Activated CD4-positive, CD25-positive, alpha-beta regulatory T cell treated with anti-CD3 and anti-CD28 coated beads, Interleukin-2, amount 50 U/mL, for 24 hours (primary cell): ENCODE data around the gene ABCC11.
A peak's percentile ranks its signal among the peaks of the same experiment; 100 is the strongest.
"Not testable (repeated sequence)": the region's sequence is repeated elsewhere in the genome, so short reads cannot be mapped to it uniquely, and the experiment has no call there.

Experiments
- ATAC-seq, 2 donors: fragments of 150-1000 bp; cut with Tn5 transposase; one replicate each; pipeline ENCODE4 v1.10.0; 2021; ENCODE audit warnings: mild to moderate bottlenecking in 1 of 2, moderate library complexity in 1 of 2

ABCC11 gene

GRCh38 chr16:48246066-48246465 lies 1.3 kb downstream of the ABCC11 start:
- no peak for ATAC-seq

GRCh38 chr16:48244863-48245195 lies 2.5 kb downstream of the ABCC11 start:
- no peak for ATAC-seq

DNA sequence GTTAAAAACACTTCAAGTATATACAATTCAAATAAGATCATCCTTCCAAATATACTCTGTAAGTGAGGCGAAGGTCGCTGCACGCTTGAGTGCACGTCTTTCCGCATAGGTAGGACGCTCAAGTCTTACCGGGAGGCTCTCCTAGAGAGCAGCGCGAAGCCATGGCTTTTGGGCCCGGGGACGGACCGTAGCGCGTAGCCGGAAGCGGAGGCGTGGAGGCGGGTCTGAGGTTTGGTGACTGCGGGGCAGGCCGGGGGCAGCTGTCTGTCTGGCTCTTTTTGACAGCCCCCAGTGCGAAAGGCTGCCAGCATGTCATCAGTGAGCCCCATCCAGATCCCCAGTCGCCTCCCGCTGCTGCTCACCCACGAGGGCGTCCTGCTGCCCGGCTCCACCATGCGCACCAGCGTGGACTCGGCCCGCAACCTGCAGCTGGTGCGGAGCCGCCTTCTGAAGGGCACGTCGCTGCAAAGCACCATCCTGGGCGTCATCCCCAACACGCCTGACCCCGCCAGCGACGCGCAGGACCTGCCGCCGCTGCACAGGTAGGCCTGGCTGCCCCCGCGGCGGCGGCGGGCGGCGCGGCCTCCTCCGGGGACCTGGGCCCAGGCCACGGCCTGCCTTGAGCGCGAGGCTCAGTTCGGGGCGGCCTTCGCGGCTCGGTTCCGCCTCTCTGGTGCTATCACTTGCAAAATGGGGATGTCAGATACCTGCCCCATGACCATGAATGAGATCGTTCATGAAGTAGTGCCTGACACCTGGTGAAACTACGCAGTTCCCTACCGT lies 3.1 kb downstream of the ABCC11 start, which contains the start of gene LONP2:
Gene LONP2, plus strand, starts transcription at position 221 of the 783 bp plus-strand sequence. Its CDS starts 89 bp downstream, at position 310.
- ATAC-seq: peak; percentile 98

DNA sequence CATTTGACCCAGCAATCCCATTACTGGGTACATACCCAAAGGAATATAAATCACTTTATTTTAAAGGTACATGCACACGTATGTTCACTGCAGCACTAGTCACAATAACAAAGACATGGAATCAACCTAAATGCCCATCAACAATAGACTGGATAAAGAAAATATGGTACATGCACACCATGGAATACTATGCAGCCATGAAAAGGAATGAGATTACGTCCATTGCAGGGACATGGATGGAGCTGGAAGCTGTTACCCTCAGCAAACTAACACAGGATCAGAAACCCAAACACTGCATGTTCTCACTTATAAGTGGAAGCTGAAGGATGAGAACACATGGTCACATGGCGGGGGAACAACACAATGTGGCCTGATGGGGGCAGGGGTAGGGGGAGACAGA lies 7.2 kb downstream of the ABCC11 start:
- not testable (repeated sequence) for ATAC-seq

DNA sequence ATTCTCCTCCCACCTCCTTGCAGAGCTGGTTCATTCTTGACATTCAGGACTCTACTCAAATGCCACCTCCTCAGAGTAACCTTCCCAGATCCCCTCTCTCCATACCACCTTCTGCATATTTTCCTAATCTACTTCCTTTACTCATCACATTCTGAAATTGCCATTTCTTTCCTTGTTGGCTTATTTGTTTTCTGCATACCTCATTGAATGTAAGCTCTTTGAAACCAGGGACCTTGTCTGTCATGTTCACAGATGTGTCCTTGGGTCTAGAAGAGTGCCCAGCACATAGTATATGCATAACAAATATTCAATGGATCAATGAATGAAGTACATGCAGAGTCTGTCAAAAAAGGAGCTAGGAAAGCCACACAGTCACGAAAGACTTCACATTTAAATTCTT lies 11.1 kb downstream of the ABCC11 start:
- no peak for ATAC-seq

- ATAC-seq: no peak
Observed at GRCh38 chr16:48235556-48236136, 11.7 kb downstream of the ABCC11 start.

- ATAC-seq: no peak
Observed at GRCh38 chr16:48235058-48235555, 12.2 kb downstream of the ABCC11 start.

DNA sequence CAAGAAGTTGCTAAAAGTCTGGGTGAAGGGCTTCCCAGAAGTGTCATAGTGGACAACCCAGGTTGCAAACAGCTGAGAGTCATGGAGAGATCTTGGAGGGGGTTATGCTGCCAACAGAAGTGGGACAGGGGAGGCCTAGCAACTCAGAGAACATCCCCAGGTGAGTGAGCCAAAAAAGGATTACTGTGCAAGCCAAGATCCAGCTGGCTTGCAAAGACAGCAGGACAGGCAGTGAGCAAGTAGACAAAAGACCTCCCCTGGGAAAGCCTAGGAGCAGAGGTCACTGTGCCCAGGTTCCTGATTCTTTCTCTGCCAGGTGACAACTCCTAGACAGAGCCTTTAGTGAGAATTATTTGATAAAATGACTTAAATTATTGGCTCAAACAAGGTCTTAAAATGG lies 12.7 kb downstream of the ABCC11 start:
- no peak for ATAC-seq

- ATAC-seq: peak; percentile 75 to 78
Observed at GRCh38 chr16:48232493-48233040, 14.8 kb downstream of the ABCC11 start.

GRCh38 chr16:48231727-48232492 lies 15.4 kb downstream of the ABCC11 start:
- peak; percentile 52 to 63 for ATAC-seq

- no peak for ATAC-seq
Observed at GRCh38 chr16:48225456-48225855, 21.9 kb downstream of the ABCC11 start.

GRCh38 chr16:48223490-48223889 lies 23.8 kb downstream of the ABCC11 start:
- ATAC-seq: no peak

DNA sequence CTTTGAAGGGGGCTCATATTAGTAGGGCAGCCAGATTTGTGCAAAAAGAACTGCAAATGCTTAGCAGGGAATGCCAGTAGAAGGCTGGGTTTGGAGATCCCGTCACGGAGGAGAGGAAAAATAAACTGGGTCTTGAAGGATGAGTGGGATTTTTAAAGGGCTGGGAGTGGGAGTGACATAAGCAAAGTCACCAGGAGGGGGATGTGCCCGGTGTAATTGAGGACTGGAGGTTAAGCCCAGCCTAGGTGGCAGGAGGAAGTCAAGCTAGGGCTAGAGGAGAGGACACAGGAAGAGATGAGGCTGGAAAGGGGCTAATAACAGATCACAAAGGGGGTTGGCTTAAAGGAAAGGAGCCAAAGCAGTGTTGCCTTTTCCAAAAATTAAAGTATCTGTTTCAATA lies 26.4 kb downstream of the ABCC11 start:
- ATAC-seq: no peak

- no peak for ATAC-seq
Observed at GRCh38 chr16:48218473-48218872, 28.9 kb downstream of the ABCC11 start.

DNA sequence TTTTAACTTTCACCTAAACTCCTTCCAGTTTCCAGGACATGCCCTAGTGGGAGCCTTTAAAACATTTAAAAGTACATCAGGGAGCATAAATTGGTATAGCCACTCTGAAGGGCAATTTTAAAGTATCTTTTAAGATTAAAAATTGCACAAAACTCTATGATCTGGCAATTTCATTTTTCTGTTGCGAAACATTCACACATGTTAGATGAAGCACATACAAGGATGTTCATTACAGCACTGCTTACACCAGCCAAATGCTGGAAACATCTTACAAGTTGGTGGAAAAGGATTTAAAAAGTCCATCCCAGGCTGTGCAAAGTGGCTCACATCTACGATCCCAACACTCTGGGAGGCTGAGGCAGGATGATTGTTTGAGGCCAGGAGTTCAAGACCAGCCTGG lies 29.6 kb downstream of the ABCC11 start:
- no peak for ATAC-seq

DNA sequence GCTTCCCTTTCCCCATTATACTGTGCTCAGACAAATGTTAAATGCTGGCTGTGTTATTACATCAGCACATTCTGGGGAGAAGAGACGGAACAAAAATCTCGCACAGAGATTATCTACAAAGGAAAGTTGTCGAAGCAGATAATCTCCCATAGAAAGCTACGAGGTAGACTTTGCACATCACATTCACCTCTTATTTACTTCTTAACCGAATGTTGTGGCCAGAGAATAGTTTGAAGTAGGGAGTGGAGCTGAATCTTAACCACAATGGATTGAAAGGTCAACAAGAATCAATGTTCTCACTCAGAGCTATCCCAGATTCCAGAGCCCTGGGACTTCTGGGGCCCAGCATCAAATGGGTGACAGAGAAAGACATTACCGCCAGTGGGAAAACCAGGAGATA lies 31.6 kb downstream of the ABCC11 start:
- ATAC-seq: no peak

DNA sequence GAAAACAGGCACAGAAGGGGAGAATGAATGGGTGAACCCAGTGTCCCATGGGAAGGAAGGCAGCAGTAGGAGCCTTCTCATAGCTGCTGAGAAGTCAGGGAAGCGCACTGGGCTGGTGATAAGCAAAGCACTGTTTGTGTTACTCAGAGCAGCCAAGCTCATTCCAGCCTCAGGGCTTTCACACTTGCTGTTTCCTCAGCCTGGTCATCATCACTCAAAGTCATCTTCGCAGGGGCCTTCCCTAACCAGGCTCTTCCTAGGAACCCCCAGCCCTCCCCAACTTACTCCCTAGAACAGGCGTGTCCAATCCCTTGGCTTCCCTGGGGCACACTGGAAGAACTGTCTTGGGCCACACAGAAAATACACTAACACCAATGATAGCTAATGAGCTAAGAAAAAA lies 35.3 kb downstream of the ABCC11 start:
- no peak for ATAC-seq

GRCh38 chr16:48210747-48211146 lies 36.6 kb downstream of the ABCC11 start:
- ATAC-seq: no peak

- peak; percentile 78 to 82 for ATAC-seq
Observed at GRCh38 chr16:48206594-48207242, 40.6 kb downstream of the ABCC11 start.

DNA sequence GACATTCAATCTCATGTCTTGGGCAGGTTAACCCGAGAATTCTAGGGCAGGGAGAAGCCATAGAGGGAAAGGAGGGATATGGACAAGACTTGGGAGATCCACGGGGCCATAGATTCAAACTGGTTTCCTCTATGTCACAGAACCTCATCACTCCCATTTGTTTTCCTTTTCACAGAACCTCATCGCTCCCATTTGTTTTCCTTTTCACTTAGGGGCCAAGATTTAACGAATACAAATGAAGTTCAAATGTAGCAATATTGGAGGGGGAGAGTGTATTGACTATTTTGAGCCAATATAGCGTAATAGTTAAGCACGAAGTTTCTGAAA lies 42.6 kb downstream of the ABCC11 start:
- ATAC-seq: no peak

DNA sequence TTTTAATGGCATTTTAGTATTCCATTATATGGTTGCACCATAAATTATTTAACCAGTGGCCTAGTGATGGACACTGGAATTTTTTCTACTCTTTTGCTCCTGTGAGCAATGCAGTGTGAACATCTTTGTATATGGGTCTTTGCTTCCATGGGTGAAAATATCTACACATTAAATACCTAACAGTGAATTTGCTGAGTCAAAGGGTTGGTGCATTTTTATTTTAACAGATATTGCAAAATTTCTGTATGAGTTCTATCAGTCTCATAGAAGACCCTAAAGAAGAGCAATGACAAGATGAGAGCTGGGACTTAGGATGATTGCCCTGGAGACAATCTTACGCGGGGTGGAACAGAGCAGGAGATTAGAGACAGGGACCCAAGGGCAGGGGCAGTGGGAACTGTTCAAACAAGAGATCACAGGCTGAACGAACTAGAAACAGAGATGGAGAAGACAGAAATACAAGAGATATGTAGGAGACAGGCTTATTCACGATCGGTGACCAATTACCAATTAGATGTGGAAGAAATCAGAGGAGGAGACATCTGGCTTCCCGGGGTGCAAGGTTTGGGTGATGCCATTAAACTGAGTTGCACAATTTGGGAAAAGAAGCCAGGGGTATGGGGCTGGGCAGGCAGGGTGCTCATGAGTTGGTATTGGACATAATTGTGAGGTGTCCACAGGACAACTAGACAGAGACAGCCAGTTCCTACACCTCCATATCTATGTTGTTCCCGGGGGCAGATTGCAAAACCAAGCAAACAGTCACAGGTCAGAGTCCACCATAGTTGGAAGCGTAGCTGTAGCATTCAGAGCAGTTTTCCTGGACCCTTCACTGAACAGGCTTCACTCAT lies 43.1 kb downstream of the ABCC11 start:
- no peak for ATAC-seq
